Body of pancreas (tissue), 4 donors: ENCODE measurements around the gene PITPNC1. TPM values are rescaled to one million over a fixed set of nuclear protein-coding genes. Genes with fewer than 3 reads are reported as not detected.

Experiments
- ATAC-seq: fragments of 150-250 bp; one replicate; pipeline ENCODE4 v1.9.1; 2016
- DNase-seq, 4 donors: peaks; one replicate each; pipeline ENCODE4 v3.0.0-alpha.2; 2019
- H3K27ac ChIP-seq, 4 donors: fragments of 200-600 bp; sonication (generic); 1 replicate in 3 of 4; 2 replicates in 1 of 4; pipeline versions ENCODE4 v1.5.1 to v1.6.1; 2016 to 2019; ENCODE audit warnings: mild to moderate bottlenecking in 1 of 4, mixed read lengths in 1 of 4, moderate library complexity in 1 of 4
- H3K27me3 ChIP-seq, 2 donors: fragments of 200-600 bp; sonication (generic); one replicate each; pipeline ENCODE4 v1.6.0; 2016; ENCODE audit warnings: mild to moderate bottlenecking in 1 of 2
- H3K36me3 ChIP-seq, 2 donors: fragments of 200-600 bp; sonication (generic); replicated peaks in 1 of 2; 2 replicates each; pipeline ENCODE4 v1.5.1; 2016; ENCODE audit warnings: low read depth in 2 of 2; ENCODE audit not compliant: insufficient read depth in 1 of 2
- H3K4me1 ChIP-seq: fragments of 200-600 bp; sonication (generic); one replicate; pipeline ENCODE4 v1.6.0; 2016
- H3K4me3 ChIP-seq, 2 donors: fragments of 200-600 bp; sonication (generic); 1 replicate in 1 of 2; 2 replicates in 1 of 2; pipeline ENCODE4 v1.5.1; 2016 to 2019
- H3K9me3 ChIP-seq, 3 donors: fragments of 200-600 bp; sonication (generic); 1 replicate in 2 of 3; 2 replicates in 1 of 3; pipeline ENCODE4 v1.5.1; 2016
- POLR2A ChIP-seq, 3 donors: fragments of 450-650 bp; IDR thresholded peaks; one replicate each; pipeline ENCODE4 v1.6.1; 2016; ENCODE audit warnings: antibody characterized with exemption in 3 of 3, mild to moderate bottlenecking in 2 of 3
- WGBS, 2 donors: methylation state at CpG; one replicate each; pipeline ENCODE4 v1.1.5; 2017; 5-methylcytosine and 5-hydroxymethylcytosine counted together
- intact Hi-C: fragments of 100-400 bp; cut with DNase I; formaldehyde crosslinking; loops from one replicate; pipeline ENCODE4 v1.15.1; 2023
- total RNA-seq, 2 donors: library from RNA; depleted of rRNA; stranded (reverse); fragments of >200 nt; gene quantifications; one replicate each; pipeline ENCODE4 v1.1.0, GENCODE V29; 2016
- TF ChIP-seq, protein P1 (sequence below), 7 experiments: fragments of 450-650 bp in 4 of 7; fragments of 200-600 bp in 3 of 7; sonication (generic) in 3 of 7; IDR thresholded peaks; one replicate each; pipeline ENCODE4 v1.5.1; 2016 to 2019; ENCODE audit warnings: antibody characterized with exemption in 7 of 7

Gene PITPNC1
- total RNA-seq, 2 donors from 2014 or later, result 11.9 to 17.5 TPM

DNA sequence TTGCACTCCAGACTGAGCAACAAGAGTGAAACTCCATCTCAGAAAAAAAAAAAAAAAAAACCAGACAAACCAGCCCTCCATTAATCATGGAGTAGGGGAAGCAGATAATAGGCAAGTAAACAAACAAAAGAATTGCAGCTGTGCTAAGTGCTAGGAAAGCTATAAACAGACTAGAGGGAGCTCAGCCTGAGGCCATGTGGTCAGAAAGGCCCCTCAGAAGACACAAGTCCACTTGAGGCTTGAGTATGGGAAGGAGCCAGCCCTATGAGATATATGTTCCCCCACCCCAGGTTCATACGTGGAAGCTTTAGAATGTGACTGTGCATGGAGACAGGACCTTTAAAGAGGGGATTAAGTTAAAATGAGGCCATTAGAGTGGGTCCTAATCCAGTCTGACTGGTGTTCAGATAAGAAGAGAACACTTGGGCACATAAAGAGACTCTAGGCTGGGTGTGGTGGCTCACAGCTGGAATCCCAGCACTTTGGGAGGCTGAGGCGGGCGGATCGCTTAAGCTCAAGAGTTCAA, 208.1 kb downstream of the PITPNC1 start:
- H3K4me3 ChIP-seq, result no peak overlapping the region
- no peaks in the 10 kb centered on the region for H3K36me3 ChIP-seq
- 85 to 87% methylated on average over 4 of the region's 4 CpGs for WGBS, 2 donors
- ATAC-seq (peak; percentile 22), DNase-seq (no peak)
- H3K27ac ChIP-seq, result peak overlapping the region in 3 of 4 donors; percentile 80 to 89 (median 83)
- H3K9me3 ChIP-seq, result no peaks in the 10 kb centered on the region
- intact Hi-C loops, result no loop called here
- no peak for TF ChIP-seq POLR2A (IDR thresholded peaks at IDR 0.05)
- TF ChIP-seq, protein P1, sequence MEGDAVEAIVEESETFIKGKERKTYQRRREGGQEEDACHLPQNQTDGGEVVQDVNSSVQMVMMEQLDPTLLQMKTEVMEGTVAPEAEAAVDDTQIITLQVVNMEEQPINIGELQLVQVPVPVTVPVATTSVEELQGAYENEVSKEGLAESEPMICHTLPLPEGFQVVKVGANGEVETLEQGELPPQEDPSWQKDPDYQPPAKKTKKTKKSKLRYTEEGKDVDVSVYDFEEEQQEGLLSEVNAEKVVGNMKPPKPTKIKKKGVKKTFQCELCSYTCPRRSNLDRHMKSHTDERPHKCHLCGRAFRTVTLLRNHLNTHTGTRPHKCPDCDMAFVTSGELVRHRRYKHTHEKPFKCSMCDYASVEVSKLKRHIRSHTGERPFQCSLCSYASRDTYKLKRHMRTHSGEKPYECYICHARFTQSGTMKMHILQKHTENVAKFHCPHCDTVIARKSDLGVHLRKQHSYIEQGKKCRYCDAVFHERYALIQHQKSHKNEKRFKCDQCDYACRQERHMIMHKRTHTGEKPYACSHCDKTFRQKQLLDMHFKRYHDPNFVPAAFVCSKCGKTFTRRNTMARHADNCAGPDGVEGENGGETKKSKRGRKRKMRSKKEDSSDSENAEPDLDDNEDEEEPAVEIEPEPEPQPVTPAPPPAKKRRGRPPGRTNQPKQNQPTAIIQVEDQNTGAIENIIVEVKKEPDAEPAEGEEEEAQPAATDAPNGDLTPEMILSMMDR (IDR thresholded peaks at IDR 0.05), result no peak
- H3K27me3 ChIP-seq, result no peaks in the 10 kb centered on the region
- H3K4me1 ChIP-seq, result peaks cover 43% of the 10 kb centered on the region

DNA sequence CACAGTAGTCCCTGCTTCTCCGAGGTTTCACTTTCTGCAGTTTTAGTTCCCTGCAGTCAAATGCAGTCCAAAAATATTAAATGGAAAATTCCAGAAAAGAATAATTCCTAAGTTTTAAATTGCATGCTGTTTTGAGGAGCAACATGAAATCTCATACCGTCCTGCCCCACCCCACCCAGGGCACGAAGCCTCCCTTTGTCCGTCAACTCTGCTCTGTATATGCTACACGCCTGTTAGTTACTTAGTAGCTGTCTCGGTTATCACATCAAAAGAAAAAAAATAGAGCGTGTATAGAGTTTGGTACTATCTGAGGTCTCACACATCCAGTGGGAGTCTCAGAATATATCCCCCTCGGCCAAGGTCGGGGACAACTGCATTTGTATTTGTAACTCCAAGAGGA, 211.2 kb downstream of the PITPNC1 start:
- H3K4me3 ChIP-seq, result no peak overlapping the region
- DNase-seq (no peak), ATAC-seq (no peak)
- H3K36me3 ChIP-seq, result no peaks in the 10 kb centered on the region
- no peak overlapping the region for H3K27ac ChIP-seq
- TF ChIP-seq, protein P1 (IDR thresholded peaks at IDR 0.05), result no peak
- no peak for TF ChIP-seq POLR2A (IDR thresholded peaks at IDR 0.05)
- 89 to 91% methylated on average over 9 of the region's 9 CpGs for WGBS, 2 donors
- H3K27me3 ChIP-seq, result no peaks in the 10 kb centered on the region
- H3K9me3 ChIP-seq, result no peaks in the 10 kb centered on the region
- intact Hi-C loops, result no loop called here
- H3K4me1 ChIP-seq, result peaks cover 20% of the 10 kb centered on the region

DNA sequence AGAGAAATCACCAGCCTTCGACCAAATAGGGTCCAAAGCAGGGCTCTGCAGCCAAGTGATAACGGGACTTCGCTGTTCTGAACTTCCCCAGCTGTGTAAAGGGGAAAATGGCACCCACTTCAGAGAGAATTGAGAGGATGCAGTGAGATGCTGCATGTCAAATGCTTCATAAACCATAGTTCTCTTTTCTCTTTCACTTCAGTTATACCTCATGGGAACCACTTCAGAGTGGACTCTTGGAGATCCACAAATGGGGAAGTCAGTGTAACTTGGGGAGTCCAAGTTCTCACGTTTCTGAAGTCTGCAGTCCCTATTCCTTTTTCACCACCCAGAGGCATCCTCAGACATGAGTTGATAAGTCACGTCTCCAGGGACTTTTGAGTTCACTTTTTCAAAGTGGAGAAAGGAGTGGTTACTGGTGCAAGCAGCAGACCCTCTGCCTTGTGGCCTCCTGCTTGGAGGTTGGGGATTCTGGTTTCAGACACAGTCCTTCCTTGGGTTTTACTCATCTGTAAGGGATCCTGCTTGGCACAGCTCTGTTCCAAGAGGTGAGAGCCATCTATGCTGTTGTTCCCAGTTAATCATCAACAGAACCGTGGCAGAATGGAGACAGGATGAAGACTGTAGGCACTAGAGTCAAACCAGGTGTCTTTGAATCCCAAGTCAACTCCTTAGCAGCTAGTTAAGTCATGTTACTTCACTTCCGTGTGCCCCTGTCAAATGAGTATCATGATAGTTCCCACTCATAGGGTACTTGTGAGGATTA, 217.2 kb downstream of the PITPNC1 start:
- TF ChIP-seq POLR2A (IDR thresholded peaks at IDR 0.05), result no peak
- TF ChIP-seq, protein P1 (IDR thresholded peaks at IDR 0.05), result no peak
- H3K9me3 ChIP-seq, result no peaks in the 10 kb centered on the region
- peak overlapping the region; percentile 6 to 54 (median 16) for H3K27ac ChIP-seq
- H3K36me3 ChIP-seq, result no peaks in the 10 kb centered on the region
- H3K4me3 ChIP-seq, result no peak overlapping the region
- H3K4me1 ChIP-seq, result peaks cover 11% of the 10 kb centered on the region
- intact Hi-C loops, result no loop called here
- WGBS, 2 donors, result 57 to 69% methylated on average over 7 of the region's 7 CpGs
- no peaks in the 10 kb centered on the region for H3K27me3 ChIP-seq
- peak in 3 of 4 donors; percentile 26 to 50 (median 31) for DNase-seq
- ATAC-seq, result peak; percentile 55

DNA sequence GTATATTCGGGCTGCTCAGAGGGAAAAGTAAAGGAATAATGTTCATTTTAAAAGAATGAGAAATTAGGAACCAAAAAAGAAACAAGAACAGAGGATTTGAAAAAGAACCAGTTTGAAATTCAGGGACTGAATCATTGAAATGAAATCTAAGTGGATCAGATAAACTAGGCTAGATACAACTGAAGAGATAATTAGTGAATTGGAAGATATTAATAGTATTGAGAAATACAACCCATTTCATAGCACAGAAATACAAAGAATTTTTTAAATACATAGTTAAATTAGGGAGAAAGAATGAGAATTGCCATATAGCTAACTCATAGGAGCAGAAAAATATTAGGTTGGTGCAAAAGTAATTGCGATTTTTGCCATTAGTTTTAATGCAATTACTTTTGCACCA, 223.3 kb downstream of the PITPNC1 start:
- no peak for DNase-seq
- intact Hi-C loops, result no loop called here
- H3K4me3 ChIP-seq, result no peak overlapping the region
- no peak overlapping the region for H3K27ac ChIP-seq
- H3K27me3 ChIP-seq, result no peaks in the 10 kb centered on the region
- no peak for ATAC-seq
- WGBS, 2 donors, result 90 to 91% methylated on average over 2 of the region's 2 CpGs
- peaks cover 20% of the 10 kb centered on the region for H3K4me1 ChIP-seq
- no peaks in the 10 kb centered on the region for H3K36me3 ChIP-seq
- H3K9me3 ChIP-seq, result no peaks in the 10 kb centered on the region
- no peak for TF ChIP-seq POLR2A (IDR thresholded peaks at IDR 0.05)
- TF ChIP-seq, protein P1 (IDR thresholded peaks at IDR 0.05), result no peak
